ENCODE data around the gene PCDHGA1. TPM values are rescaled to one million over a fixed set of nuclear protein-coding genes. Genes with fewer than 3 reads are reported as not detected.
A peak's percentile ranks its signal among the peaks of the same experiment; 100 is the strongest.

PCDHGA1 gene
- total RNA-seq, 1 donor from 2014 or later, result 4.6 TPM

DNA sequence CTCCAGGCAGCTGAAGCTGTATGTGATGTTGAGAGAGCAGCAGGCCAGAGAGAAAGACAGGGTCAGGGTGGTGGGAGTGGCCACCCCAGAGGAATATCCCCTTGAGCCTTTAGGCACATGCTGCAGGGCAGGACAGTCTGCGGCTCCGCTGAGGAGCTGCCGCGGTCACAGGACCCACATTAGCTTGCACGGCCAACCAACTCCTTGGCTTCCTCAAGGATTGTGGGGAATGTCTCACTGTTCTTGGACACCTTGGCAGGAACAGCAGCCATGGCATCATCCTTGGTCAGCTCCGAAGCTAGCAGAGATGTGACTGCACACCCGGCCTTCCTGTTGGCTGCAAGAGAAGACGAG, 186.3 kb downstream of the PCDHGA1 start:
- DNase-seq (ENCODE audit: low spot score), result no peak
- intact Hi-C loops (cut with DNase I), result no loop called here

DNA sequence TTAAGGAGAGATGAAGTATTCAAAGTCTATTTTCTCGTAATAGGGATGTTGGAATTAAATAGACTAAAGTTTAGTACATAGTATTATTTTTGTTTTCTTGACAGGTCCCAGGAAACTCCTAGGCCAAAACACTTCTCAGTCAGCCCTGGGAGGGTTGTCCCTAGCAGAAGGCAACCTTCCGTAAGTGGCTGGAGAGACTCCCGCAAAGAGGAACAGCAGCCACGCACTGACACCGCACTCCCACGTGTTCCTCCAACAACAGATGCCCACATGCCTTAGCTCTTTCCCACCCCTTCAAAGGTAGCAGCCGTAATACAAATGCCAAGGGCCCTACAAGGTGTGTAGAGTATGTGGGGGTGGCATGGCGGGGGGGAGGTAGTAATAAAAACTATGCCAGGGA, 187.0 kb downstream of the PCDHGA1 start:
- intact Hi-C loops (cut with DNase I), result no loop called here
- DNase-seq (ENCODE audit: low spot score), result no peak

DNA sequence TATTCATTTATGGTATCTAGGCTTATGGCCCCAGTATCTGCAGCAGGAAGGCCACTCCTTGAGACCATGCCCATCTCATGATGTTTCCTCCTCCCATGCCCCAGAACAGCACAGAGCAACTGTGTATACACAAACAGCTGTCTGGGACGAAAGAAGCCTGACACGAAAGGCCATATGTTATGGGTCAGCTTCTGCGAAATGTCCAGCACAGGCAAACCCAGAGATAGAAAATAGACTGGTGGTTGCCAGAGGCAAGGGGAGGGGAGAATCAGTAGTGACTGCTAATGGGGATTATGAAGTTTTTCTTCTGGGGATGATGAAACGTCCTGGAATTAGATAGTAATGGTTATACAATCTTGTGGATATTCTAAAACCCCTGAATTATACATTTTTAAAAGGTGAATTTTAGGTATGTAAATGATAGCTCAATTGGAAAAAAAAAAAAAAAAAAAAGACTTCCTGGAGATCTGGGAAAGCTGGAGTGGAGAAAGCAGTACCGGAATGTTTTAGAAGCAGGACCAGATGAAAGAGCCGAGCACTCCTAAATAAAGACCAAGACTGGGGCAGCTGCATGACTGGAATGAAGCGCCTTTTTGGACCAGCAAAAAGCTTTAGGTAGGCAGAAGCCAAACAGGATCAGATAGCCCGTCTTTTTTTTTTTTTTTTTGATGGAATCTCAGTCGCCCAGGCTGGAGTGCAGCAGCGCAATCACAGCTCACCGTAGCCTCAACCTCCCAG, 187.7 kb downstream of the PCDHGA1 start:
- intact Hi-C loops (cut with DNase I), result no loop called here

DNA sequence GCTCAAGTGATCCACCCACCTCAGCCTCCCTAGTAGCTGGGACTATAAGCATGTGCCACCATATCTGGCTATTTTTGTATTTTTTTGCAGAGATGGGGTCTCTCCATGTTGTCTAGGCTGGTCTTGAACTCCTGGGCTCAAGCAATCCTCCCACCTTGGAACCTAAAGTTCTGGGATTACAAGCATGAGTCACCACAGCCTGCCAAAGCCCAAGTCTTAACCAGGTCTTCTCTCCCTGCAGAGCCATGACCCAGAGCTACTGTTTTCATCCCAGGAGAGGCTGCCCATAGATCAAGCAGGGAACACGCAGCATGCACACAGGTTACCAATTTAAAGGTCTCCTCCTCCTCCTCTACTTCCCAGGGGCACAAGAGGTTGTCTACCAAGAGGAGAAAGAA, 188.3 kb downstream of the PCDHGA1 start:
- intact Hi-C loops (cut with DNase I), result no loop called here
- DNase-seq (ENCODE audit: low spot score), result no peak

More for the DNA sequence above, 187.7 kb downstream of the PCDHGA1 start:
- DNase-seq (ENCODE audit: low spot score), result no peak

DNA sequence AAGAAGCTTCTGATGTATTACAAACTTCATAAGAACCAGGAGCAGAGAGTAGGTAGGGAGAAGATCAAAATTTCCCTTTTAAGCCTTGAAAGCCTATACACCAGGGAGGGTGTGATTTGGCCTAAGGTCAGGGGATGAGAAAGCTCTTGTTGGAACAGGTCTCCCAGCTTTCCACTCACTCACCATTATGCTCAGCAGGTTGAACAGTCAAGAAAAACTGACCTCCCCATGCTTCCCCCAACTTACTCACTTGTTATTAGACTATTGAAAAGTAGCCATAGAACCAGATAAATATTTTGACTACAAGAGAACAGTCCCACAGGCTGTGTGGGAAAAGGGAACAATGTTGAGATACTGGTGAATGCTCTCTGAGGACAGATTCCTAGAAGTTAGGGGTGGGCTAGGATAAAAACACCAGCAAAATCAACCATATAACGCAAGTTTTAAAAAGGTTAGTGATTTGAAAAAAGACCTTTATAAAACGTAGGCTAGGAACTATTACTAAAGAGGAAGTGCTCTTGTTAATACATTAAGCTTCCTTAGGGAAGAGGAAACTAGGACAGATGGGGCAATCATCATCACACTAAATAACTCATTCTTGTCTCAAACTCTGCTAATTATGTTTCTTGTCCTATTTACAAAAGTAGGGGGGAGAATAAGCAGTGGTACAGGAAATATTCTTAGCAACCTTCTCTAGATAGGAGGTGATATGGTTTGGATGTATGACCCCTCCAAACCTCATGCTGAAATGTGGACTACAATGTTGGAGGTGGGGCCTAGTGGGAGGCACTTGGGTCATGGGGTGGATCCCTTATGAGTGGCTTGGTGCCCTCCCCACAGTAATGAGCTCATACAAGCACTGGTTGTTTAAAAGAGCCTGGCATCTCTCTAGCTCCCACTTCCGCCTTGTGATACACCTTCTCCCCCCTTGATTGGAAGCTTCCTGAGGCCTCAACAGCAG, 189.6 kb downstream of the PCDHGA1 start:
- DNase-seq (ENCODE audit: low spot score), result no peak
- intact Hi-C loops (cut with DNase I), result loop anchor here (5.0 to 10.0 kb wide), 2 partner anchors 88 to 195 kb away; partner anchors contain the start of genes PCDHGA12 and TAF7

DNA sequence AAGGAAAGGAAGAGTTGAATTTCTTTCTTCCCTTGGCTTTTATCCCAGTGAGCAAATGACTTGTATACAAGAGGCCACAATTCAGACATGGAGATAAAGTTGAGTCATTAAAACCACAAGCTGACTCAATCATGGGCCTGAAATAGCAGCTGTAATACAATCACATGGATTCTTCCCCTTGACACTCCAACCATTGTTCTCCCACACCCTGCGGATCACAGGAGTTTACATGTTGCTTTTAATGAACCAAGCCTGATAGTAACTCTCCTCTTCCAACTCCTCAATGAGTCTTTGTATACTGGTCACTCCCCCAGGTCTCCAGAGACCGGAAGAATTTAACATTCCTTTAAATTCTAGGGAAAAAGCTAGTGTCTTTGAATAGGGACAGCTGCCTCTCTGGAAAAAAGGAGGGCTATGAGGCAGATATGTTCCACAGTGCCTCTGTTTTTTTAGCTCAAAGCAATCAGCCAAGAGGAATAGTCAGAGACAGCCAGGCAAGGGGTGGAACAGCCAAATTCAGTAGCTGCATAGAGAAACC, 191.0 kb downstream of the PCDHGA1 start:
- intact Hi-C loops (cut with DNase I), result loop anchor here (5.0 to 10.0 kb wide), 2 partner anchors 89 to 197 kb away; partner anchors contain the start of genes PCDHGA12 and TAF7
- no peak for DNase-seq (ENCODE audit: low spot score)

DNA sequence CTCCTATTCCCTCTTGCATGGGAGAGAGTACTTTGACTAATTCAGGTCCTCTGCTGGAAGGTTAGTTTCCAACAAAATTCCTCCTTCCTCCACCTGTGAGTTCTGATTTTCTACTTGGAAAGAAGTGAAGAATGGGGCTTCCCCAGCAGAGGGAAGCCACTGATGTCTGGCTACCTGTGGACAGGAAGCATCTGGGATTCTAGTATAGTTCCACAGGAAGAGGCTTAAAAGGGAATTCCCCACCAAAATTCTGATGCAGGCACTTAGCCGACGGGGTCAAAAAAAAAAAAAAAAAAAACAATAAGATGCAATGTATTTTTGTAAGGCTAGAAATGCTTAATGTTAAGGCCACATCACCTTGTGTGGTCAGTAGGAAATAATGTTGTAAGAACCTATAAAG, 192.0 kb downstream of the PCDHGA1 start:
- no peak for DNase-seq (ENCODE audit: low spot score)
- intact Hi-C loops (cut with DNase I), result loop anchor here (5.0 to 10.0 kb wide), 2 partner anchors 90 to 198 kb away; partner anchors contain the start of genes PCDHGA12 and TAF7

DNA sequence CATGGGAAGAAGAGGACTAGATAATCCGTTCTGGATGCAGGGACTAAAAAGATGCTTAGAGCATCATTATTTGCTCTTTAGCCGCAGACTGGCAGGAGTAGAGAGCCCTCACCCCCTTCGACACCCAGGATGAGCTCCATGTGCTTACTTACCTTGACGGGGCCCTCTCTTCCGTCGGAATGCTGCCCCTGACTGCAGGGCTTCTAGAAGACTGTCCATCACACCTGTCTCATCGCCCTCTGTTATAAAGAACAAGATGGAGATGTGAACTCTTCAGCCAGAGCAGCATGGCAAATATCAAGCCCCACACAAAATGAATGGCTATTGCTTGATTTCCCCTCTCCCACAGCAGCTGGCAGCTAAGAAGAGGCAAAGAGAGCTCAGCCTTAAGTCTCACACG, 193.7 kb downstream of the PCDHGA1 start:
- intact Hi-C loops (cut with DNase I), result loop anchor here (1.0 to 10.0 kb wide), 6 partner anchors 11 to 199 kb away; partner anchors contain the start of genes PCDHGA12, PCDHGB7 and TAF7
- no peak for DNase-seq (ENCODE audit: low spot score)

DNA sequence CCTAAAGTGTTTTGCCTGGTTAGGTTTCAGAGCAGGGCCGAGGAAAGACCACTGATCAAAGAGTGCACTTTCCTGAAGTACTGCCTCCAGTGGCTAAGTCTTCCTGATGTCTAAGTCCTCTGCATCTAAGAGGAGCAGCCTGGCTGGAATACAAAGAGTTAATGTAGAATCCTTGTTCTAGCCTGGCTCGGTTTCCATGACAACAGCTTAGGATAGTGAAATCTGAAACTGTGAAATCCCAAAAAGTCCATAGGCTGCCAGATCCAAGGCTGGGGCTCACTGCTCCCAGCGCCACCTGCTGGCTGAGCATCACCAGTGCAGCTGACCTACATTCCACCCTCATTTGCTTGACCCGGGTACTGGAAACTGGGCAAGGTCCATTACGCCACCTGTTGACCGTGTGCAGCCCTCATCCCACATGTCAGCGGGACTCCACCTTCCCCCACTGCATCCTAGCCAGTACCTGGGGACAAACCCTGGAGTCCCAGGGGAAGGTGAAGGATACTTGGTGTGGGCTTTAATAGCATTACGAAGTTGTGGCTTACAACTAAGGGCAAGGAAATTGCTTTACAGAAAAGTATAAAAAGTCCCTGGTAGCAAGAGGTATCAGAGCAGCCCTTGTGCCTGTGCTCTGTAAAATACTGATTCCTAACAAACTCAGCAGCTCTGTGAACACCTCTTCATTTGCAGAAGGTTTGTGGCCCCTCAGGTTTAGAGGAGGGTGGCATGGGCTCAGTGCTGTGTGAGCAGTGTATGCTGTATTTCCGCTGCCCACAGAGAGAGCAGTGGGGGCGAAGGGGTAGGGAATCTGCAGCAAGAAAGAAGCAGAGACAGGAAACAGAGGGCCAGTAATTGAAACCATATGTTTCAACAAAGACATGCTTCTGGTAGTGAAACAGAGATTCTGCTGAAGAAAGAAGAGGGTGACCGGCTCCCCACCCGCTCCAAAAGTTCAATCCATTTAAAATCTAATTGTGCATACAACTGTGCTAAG, 194.6 kb downstream of the PCDHGA1 start:
- peak; percentile 90 for DNase-seq (ENCODE audit: low spot score)
- intact Hi-C loops (cut with DNase I), result loop anchor here (1.0 to 10.0 kb wide), 6 partner anchors 12 to 200 kb away; partner anchors contain the start of genes PCDHGA12, PCDHGB7 and TAF7

DNA sequence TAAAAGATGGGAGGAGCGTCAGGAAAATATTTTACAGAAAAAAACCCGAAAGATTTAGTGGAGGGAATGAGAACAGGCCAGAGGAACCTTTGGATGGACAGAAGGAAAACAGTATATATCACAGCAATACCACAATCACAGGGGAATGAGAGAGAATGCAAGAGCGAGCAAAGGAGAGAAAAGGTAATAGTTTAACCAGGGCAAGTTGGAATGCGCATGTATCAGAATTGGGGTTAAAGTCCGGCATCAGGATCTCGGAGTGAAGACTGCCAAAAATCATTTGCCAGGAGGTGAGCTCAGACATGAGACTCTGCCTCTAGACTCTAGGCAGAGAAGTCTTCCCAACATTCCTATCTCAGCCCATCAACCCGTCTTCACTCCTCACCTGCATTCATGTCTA, 195.3 kb downstream of the PCDHGA1 start:
- DNase-seq (ENCODE audit: low spot score), result no peak
- intact Hi-C loops (cut with DNase I), result loop anchor here (2.0 to 10.0 kb wide), 2 partner anchors 109 to 201 kb away; partner anchors contain the start of genes PCDHGB7 and TAF7

DNA sequence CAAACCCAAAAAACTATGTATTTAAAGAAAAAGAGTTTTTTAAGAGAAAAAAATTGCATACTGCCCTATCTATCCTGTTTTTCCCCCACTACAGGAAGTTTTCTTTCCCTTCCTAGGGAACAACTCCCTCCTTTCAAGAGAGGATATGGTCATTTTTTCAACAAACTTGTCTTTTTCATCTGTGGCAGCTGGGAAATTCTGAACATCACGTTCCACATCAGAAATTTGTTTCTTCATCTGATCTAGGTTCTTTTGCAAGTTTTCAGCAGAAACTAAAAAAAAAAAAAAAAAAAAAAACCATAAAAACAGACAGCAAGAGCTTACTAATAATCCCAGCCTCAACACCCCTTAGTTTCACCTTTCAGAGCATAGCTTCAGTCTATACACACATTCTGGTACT, 197.1 kb downstream of the PCDHGA1 start:
- intact Hi-C loops (cut with DNase I), result loop anchor here (10.0 kb wide), 1 partner anchor 203 kb away; the partner anchor contains the start of gene TAF7
- DNase-seq (ENCODE audit: low spot score), result no peak

DNA sequence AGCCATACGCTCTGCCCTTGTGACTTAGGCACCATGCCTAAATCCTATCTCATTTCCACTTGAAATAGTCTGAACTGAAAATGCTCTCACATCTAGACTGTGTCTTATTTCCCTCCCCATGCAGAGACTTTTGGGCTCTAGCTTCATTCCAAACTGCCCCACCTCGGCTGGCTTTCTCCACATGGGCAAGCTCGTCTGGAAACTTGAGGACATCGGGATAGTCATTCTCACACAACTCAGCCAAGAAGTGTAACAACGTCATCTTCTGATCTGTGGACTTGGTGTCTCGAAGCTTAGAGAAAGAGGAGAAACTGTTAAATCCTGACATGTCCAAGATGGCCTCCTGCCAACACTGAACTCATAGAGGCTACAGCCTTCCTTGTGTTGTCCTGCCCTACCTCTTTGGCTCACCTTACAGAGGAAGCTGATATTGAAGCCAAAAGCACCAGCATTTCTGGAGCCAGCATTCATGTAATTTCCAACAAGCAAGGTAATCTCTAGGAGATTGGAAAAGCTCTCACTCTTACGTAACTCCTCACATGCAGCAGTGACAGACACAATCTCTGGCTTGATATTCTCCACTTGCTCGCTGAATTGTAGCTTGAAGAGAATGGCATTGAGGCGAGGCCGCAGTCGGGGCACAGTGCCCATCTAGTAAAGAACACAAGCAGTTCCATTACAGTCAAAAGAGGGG, 198.1 kb downstream of the PCDHGA1 start:
- no peak for DNase-seq (ENCODE audit: low spot score)
- intact Hi-C loops (cut with DNase I), result loop anchor here (10.0 kb wide), 1 partner anchor 204 kb away; the partner anchor contains the start of gene TAF7

DNA sequence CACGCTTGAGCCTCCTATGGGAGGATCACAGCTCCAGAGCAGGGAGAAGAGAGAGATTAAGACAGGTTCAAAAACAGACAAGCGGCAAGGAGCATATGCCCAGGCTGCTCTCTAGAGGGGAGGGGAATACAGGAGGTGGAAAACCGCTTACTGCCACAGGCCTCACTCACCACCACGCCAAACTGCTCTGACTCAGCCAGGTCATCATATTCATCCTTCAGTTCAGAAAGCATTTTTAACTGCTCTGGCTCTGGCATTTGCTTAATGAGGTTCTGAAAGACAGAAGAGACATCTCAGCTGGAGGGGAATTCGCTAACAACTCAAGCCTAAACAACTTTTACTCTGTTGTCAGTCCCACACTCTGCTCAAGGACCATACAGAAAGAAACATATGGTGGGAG, 198.7 kb downstream of the PCDHGA1 start:
- no peak for DNase-seq (ENCODE audit: low spot score)
- intact Hi-C loops (cut with DNase I), result loop anchor here (10.0 kb wide), 1 partner anchor 204 kb away; the partner anchor contains the start of gene TAF7

DNA sequence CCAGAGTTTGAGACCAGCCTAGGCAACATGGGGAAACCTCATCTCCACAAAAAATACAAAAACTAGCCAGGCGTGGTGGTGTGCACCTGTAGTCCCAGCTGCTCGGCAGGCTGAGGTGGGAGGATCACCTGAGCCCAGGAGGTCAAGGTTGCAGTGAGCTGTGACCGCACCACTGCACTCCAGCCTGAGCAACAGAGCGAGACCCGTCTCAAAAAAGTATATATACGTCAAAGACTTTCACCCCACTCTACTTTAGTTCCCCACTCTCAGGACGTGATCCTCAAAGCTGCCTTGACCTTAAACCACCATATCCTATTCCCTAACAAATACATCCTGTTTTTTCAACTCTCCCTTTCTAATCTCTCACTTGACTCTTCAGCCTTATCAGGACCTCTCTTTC, 199.6 kb downstream of the PCDHGA1 start:
- no peak for DNase-seq (ENCODE audit: low spot score)
- intact Hi-C loops (cut with DNase I), result loop anchor here (10.0 kb wide), 1 partner anchor 205 kb away; the partner anchor contains the start of gene TAF7

DNA sequence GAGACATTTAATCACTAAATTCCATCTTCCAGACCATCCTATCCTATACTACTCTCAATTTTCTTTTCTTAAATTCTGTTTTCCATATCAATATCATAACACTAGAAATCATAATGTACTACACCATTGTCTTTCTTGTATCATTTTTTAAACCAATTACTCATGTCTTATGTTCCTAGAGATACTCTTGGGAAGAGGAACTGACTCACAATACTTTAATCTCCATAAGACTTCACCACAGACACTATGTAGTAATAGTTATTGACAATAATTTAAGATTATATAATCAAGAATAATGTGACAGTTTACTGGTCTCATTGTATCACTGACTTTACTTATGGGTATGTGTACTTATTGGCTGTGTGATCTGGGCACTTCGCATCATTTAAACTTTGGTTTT, 202.4 kb downstream of the PCDHGA1 start:
- DNase-seq (ENCODE audit: low spot score), result no peak
- intact Hi-C loops (cut with DNase I), result no loop called here

DNA sequence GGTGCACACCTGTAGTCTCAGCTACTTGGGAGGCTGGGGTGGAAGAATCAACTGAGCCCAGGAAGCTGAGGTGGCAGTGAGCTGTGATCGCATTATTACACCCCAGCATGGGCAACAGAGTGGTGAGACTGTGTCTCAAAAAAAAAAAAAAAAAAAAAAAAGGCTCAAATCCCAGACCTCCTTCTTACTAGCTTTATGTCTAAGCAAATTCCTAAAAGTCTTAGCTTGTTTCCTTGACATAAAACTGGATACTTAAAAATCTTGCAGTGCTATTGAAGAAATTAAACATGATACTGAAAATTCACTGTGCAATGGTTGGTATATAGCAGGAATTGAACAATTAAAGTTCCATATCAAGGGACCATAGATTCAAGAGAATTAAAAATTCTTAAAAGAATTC, 203.6 kb downstream of the PCDHGA1 start:
- intact Hi-C loops (cut with DNase I), result no loop called here
- no peak for DNase-seq (ENCODE audit: low spot score)

DNA sequence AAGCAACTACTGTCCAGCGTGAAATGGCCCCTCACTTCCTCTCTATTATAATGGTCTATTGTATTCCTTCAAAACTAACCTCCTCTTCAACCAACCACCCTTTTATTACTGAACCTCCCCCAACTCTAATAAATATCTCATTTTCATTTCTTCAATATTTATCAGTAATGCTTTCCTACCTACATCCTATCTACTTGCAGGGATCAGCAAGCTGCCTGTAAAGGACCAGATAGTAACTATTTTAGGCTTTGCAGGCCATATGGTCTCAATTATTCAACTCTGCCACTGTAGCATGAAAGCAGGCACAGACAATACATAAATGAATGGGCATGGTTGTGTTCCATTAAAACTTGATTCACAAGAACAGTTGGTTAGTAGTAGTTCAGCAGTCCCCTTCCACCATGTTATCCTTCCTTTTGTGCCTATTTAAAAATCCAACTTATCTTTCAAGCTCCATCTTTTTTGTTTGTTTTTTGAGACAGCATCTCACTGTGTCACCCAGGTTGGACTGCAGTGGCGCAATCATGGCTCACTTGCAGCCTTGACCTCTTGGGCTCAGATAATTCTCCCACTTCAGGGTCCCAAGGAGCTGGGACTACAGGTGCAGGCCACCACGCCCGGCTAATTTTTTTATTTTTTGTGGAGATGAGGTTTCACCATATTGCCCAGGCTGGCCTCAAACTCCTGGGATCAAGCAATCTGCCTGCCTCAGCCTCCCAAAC, 204.3 kb downstream of the PCDHGA1 start:
- no peak for DNase-seq (ENCODE audit: low spot score)
- intact Hi-C loops (cut with DNase I), result no loop called here
